ENCODE data around the gene FOXP1. TPM values are rescaled to one million over a fixed set of nuclear protein-coding genes. Genes with fewer than 3 reads are reported as not detected.

FOXP1 gene
- total RNA-seq, 1 donor from 2014 or later, result 31.1 TPM

DNA sequence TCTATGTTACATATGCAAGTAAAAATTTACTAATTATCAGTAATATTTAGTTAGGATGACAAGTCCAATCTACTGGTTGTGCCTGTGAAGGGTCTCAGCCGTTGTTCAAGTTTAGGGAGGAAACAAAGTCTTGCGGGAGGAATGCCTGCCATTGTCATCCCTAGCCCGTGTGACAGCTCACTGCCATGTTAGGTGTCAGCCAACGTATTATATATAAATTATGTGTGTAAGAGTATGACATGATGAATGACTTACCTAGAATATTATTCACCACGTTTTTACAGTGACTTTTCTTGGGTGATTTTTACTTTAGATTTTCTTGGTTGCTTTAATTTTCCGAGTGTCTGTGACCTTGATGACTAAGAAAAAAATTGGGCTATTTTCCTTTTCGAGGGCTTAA, 656.7 kb downstream of the FOXP1 start:
- no peaks in the 10 kb centered on the region for H3K9me3 Mint-ChIP-seq (ENCODE audit: unreplicated experiment)
- no peaks in the 10 kb centered on the region for H3K27me3 Mint-ChIP-seq (ENCODE audit: unreplicated experiment)
- H3K27ac Mint-ChIP-seq (ENCODE audit: unreplicated experiment), result no peak overlapping the region
- TF ChIP-seq, protein P1, sequence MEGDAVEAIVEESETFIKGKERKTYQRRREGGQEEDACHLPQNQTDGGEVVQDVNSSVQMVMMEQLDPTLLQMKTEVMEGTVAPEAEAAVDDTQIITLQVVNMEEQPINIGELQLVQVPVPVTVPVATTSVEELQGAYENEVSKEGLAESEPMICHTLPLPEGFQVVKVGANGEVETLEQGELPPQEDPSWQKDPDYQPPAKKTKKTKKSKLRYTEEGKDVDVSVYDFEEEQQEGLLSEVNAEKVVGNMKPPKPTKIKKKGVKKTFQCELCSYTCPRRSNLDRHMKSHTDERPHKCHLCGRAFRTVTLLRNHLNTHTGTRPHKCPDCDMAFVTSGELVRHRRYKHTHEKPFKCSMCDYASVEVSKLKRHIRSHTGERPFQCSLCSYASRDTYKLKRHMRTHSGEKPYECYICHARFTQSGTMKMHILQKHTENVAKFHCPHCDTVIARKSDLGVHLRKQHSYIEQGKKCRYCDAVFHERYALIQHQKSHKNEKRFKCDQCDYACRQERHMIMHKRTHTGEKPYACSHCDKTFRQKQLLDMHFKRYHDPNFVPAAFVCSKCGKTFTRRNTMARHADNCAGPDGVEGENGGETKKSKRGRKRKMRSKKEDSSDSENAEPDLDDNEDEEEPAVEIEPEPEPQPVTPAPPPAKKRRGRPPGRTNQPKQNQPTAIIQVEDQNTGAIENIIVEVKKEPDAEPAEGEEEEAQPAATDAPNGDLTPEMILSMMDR (IDR thresholded peaks at IDR 0.05; ENCODE audit: partially characterized antibody, unreplicated experiment), result no peak
- H3K4me3 Mint-ChIP-seq (ENCODE audit: unreplicated experiment), result no peak overlapping the region
- DNase-seq, result no peak
- H3K4me1 Mint-ChIP-seq (ENCODE audit: low read depth, unreplicated experiment), result no peaks in the 10 kb centered on the region
- peaks cover 5% of the 10 kb centered on the region for H3K36me3 Mint-ChIP-seq (ENCODE audit: unreplicated experiment)

DNA sequence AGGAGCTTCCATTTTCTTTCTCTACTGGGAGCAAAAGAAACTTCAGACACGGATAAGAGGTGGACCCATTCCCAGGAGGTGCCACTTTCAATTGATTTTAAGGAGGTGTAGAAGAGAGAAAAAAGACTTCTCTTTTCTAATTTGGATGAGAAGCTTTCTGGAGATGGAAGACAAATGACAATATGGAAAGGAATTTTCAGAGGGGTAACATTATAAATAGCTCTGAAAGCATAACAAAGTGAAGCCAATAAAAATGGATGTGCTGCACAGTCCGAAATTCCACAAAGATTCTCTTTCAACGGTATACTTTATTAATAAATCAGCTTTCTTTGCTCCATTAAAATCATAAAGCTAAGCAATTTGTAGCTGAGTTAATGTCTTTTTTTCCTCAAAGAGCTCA, 663.9 kb downstream of the FOXP1 start:
- Mint-ChIP-seq H3K9me3 (ENCODE audit: unreplicated experiment) (no peaks in the 10 kb centered on the region), H3K4me3 (ENCODE audit: unreplicated experiment) (no peak overlapping the region), H3K4me1 (ENCODE audit: low read depth, unreplicated experiment) (no peaks in the 10 kb centered on the region), H3K36me3 (ENCODE audit: unreplicated experiment) (peaks cover 5% of the 10 kb centered on the region), H3K27me3 (ENCODE audit: unreplicated experiment) (no peaks in the 10 kb centered on the region), H3K27ac (ENCODE audit: unreplicated experiment) (no peak overlapping the region)
- TF ChIP-seq, protein P1 (IDR thresholded peaks at IDR 0.05; ENCODE audit: partially characterized antibody, unreplicated experiment), result no peak
- no peak for DNase-seq

DNA sequence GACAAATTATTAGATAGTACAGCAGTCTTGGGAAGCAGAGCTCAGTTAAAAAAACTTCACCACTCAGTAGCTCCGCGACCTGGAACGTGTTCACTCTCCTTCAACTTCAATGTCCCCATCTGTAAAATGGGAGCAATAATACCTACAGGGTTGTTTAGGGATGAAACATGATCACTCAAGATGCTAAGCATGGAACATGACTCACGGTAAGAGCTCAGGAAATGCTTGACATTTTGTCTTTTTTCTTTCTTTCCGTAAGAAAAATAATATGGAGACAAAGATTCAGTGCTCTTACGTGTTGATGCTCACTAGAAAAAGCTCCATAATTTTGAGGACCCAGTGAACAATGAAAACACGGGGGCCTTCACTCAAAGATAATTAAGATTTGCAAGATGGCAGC, 664.4 kb downstream of the FOXP1 start:
- Mint-ChIP-seq H3K27ac (ENCODE audit: unreplicated experiment) (no peak overlapping the region), H3K4me1 (ENCODE audit: low read depth, unreplicated experiment) (no peaks in the 10 kb centered on the region)

DNA sequence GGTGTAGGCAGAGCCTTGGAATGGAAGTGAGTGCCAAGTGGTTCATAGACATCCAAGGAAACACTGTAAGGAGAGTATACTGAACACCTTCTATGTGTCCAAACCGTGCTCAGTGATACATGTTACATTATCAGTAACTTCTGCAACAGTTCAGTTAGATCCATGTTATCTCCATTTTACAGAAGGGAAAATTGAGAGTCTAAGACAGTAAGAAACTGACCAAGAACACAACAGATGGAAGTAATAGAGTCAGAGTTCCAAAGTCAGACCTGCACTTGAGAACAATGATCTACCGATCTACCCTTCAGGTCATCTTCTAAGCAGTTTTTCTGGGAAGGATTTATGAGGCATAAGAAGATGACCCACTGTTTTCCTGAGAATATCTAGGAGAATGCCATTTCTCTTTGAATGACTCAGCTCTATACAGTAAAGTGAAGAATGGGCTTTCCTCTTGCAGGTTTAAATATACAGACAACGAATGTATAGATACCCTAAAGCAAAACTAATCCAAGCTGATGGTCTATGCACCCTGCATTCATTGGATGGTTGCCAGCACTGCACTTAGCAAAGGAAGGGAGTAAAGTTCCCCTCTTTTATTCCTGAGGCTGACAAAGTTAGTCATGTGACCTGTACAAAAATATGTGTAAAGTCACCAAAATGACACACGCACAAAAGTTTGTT, 667.0 kb downstream of the FOXP1 start:
- Mint-ChIP-seq H3K9me3 (ENCODE audit: unreplicated experiment) (no peaks in the 10 kb centered on the region), H3K4me1 (ENCODE audit: low read depth, unreplicated experiment) (no peaks in the 10 kb centered on the region), H3K27me3 (ENCODE audit: unreplicated experiment) (no peaks in the 10 kb centered on the region), H3K27ac (ENCODE audit: unreplicated experiment) (no peak overlapping the region), H3K36me3 (ENCODE audit: unreplicated experiment) (no peaks in the 10 kb centered on the region), H3K4me3 (ENCODE audit: unreplicated experiment) (no peak overlapping the region)
- TF ChIP-seq, protein P1 (IDR thresholded peaks at IDR 0.05; ENCODE audit: partially characterized antibody, unreplicated experiment), result no peak
- DNase-seq, result no peak

More for the DNA sequence above, 664.4 kb downstream of the FOXP1 start:
- H3K36me3 Mint-ChIP-seq (ENCODE audit: unreplicated experiment), result peaks cover 5% of the 10 kb centered on the region
- DNase-seq, result no peak
- H3K27me3 Mint-ChIP-seq (ENCODE audit: unreplicated experiment), result no peaks in the 10 kb centered on the region
- H3K9me3 Mint-ChIP-seq (ENCODE audit: unreplicated experiment), result no peaks in the 10 kb centered on the region
- TF ChIP-seq, protein P1 (IDR thresholded peaks at IDR 0.05; ENCODE audit: partially characterized antibody, unreplicated experiment), result no peak
- no peak overlapping the region for H3K4me3 Mint-ChIP-seq (ENCODE audit: unreplicated experiment)

DNA sequence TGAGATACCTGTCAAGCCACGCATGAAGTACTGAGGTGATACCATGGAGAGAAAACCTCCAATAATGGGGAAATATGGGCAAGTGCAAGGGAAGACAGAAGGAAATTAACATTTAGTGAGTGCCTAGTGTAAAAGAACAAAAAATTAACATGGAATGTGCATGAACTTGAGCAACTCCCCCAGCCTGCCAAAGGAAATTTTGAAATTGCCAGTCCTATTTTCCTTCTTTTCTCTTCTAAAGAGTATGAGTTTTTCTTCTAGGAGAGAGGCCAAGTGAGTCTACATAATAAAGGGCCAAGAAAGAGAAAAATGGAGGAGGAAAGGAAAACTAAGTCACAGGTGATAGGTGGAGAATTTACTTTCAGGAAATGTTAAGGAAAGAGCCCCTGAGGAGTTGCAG, 668.7 kb downstream of the FOXP1 start:
- TF ChIP-seq, protein P1 (IDR thresholded peaks at IDR 0.05; ENCODE audit: partially characterized antibody, unreplicated experiment), result no peak
- no peak for DNase-seq
- Mint-ChIP-seq H3K4me3 (ENCODE audit: unreplicated experiment) (no peak overlapping the region), H3K4me1 (ENCODE audit: low read depth, unreplicated experiment) (no peaks in the 10 kb centered on the region), H3K27ac (ENCODE audit: unreplicated experiment) (no peak overlapping the region), H3K9me3 (ENCODE audit: unreplicated experiment) (no peaks in the 10 kb centered on the region), H3K36me3 (ENCODE audit: unreplicated experiment) (no peaks in the 10 kb centered on the region), H3K27me3 (ENCODE audit: unreplicated experiment) (no peaks in the 10 kb centered on the region)

Measured in glutamatergic neuron (in vitro differentiated cells).